MM.1S (cell line): Measurements from ENCODE around the gene MACROD2.

Experiments
- CTCF ChIP-seq: fragments of 300-600 bp; sonication (generic); IDR thresholded peaks from 2 replicates; pipeline ENCODE4 v1.5.1; 2016; ENCODE audit warnings: antibody characterized with exemption, low read length, mixed read lengths
- EZH2 ChIP-seq: fragments of 300-600 bp; sonication (generic); optimal IDR thresholded peaks from 2 replicates; pipeline ENCODE3; 2017; ENCODE audit warnings: low read depth, mild to moderate bottlenecking, antibody characterized with exemption, low read length, mixed read lengths
- EZH2phosphoT487 ChIP-seq: fragments of 300-600 bp; sonication (generic); IDR thresholded peaks from 2 replicates; pipeline ENCODE4 v1.6.1; 2018; ENCODE audit warnings: antibody characterized with exemption, low read length

GRCh38 chr20:14219801-14220461 is 224.6 kb downstream of the MACROD2 start:
- TF ChIP-seq CTCF (no peak), EZH2 (no peak), EZH2phosphoT487 (no peak)
